ENCODE measurements around the gene PSTK. TPM values are rescaled to one million over a fixed set of nuclear protein-coding genes. Genes with fewer than 3 reads are reported as not detected.

Gene PSTK
- total and polyA plus RNA-seq, 9 of the 15 experiments (the other 6 are each of a cell fraction or from before 2014, with no cell fraction given): 13.2 to 49.7 (median 18.9) TPM

DNA sequence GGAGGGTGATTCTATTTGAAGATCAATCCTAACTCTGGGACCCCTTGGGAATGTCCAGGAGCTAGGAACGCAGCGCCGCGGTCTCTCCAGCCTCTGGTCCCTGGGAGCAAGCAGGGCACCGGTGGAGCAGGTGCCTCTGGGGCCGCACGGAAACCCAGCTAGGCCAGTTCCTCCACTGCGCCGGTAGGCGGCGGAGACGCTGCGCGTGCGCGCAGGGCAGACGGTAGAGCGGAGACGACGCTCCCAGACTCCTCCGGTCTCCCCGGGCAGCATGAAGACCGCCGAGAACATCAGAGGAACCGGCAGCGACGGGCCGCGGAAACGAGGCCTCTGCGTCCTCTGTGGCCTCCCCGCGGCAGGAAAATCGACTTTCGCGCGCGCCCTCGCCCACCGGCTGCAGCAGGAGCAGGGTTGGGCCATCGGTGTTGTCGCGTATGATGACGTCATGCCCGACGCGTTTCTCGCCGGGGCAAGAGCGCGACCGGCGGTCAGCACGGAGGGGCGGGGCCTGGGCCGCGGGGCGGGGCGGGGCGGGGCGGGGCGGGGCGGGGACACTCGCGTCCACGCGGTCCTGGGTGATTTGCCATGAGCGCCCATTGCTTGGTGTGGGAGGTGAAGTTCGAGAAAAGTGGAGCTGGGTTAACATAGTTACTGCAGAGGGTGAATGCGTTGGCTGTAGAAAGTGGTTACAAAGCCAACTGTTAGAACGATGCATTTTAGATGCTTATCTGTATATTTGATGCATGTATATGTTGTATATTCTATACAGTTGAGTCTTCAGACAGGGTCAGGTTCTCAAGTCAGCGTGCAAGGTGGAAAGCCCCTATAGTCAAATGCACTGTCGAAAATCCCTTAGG is at the start of gene PSTK (continued):
- TF ChIP-seq ESRRB (CRISPR knock-in tag; IDR thresholded peaks at IDR 0.05; ENCODE audit: borderline replicate concordance) (no peak), ZNF41 (CRISPR knock-in tag; conservative IDR thresholded peaks at IDR 0.05) (no peak), ZNF431 (CRISPR knock-in tag; IDR thresholded peaks at IDR 0.05) (peak; percentile 76), KHSRP (IDR thresholded peaks at IDR 0.05) (peak; percentile 86), CBX8 (IDR thresholded peaks at IDR 0.05; ENCODE audit: borderline replicate concordance, extremely low read depth, low read depth, low read length, poor library complexity, severe bottlenecking) (no peak), SMAD1 (IDR thresholded peaks at IDR 0.05; ENCODE audit: low read depth, low read length, partially characterized antibody) (no peak), SAFB2 (IDR thresholded peaks at IDR 0.05; ENCODE audit: borderline replicate concordance, low read depth, low read length, severe bottlenecking) (no peak), DNMT1 (IDR thresholded peaks at IDR 0.05) (no peak), KAT2B (IDR thresholded peaks at IDR 0.05; ENCODE audit: low read depth, low read length) (no peak)
- TF ChIP-seq, protein P1, sequence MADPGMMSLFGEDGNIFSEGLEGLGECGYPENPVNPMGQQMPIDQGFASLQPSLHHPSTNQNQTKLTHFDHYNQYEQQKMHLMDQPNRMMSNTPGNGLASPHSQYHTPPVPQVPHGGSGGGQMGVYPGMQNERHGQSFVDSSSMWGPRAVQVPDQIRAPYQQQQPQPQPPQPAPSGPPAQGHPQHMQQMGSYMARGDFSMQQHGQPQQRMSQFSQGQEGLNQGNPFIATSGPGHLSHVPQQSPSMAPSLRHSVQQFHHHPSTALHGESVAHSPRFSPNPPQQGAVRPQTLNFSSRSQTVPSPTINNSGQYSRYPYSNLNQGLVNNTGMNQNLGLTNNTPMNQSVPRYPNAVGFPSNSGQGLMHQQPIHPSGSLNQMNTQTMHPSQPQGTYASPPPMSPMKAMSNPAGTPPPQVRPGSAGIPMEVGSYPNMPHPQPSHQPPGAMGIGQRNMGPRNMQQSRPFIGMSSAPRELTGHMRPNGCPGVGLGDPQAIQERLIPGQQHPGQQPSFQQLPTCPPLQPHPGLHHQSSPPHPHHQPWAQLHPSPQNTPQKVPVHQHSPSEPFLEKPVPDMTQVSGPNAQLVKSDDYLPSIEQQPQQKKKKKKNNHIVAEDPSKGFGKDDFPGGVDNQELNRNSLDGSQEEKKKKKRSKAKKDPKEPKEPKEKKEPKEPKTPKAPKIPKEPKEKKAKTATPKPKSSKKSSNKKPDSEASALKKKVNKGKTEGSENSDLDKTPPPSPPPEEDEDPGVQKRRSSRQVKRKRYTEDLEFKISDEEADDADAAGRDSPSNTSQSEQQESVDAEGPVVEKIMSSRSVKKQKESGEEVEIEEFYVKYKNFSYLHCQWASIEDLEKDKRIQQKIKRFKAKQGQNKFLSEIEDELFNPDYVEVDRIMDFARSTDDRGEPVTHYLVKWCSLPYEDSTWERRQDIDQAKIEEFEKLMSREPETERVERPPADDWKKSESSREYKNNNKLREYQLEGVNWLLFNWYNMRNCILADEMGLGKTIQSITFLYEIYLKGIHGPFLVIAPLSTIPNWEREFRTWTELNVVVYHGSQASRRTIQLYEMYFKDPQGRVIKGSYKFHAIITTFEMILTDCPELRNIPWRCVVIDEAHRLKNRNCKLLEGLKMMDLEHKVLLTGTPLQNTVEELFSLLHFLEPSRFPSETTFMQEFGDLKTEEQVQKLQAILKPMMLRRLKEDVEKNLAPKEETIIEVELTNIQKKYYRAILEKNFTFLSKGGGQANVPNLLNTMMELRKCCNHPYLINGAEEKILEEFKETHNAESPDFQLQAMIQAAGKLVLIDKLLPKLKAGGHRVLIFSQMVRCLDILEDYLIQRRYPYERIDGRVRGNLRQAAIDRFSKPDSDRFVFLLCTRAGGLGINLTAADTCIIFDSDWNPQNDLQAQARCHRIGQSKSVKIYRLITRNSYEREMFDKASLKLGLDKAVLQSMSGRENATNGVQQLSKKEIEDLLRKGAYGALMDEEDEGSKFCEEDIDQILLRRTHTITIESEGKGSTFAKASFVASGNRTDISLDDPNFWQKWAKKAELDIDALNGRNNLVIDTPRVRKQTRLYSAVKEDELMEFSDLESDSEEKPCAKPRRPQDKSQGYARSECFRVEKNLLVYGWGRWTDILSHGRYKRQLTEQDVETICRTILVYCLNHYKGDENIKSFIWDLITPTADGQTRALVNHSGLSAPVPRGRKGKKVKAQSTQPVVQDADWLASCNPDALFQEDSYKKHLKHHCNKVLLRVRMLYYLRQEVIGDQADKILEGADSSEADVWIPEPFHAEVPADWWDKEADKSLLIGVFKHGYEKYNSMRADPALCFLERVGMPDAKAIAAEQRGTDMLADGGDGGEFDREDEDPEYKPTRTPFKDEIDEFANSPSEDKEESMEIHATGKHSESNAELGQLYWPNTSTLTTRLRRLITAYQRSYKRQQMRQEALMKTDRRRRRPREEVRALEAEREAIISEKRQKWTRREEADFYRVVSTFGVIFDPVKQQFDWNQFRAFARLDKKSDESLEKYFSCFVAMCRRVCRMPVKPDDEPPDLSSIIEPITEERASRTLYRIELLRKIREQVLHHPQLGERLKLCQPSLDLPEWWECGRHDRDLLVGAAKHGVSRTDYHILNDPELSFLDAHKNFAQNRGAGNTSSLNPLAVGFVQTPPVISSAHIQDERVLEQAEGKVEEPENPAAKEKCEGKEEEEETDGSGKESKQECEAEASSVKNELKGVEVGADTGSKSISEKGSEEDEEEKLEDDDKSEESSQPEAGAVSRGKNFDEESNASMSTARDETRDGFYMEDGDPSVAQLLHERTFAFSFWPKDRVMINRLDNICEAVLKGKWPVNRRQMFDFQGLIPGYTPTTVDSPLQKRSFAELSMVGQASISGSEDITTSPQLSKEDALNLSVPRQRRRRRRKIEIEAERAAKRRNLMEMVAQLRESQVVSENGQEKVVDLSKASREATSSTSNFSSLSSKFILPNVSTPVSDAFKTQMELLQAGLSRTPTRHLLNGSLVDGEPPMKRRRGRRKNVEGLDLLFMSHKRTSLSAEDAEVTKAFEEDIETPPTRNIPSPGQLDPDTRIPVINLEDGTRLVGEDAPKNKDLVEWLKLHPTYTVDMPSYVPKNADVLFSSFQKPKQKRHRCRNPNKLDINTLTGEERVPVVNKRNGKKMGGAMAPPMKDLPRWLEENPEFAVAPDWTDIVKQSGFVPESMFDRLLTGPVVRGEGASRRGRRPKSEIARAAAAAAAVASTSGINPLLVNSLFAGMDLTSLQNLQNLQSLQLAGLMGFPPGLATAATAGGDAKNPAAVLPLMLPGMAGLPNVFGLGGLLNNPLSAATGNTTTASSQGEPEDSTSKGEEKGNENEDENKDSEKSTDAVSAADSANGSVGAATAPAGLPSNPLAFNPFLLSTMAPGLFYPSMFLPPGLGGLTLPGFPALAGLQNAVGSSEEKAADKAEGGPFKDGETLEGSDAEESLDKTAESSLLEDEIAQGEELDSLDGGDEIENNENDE (IDR thresholded peaks at IDR 0.05; ENCODE audit: low read depth, low read length): no peak
- TF ChIP-seq, protein P2, sequence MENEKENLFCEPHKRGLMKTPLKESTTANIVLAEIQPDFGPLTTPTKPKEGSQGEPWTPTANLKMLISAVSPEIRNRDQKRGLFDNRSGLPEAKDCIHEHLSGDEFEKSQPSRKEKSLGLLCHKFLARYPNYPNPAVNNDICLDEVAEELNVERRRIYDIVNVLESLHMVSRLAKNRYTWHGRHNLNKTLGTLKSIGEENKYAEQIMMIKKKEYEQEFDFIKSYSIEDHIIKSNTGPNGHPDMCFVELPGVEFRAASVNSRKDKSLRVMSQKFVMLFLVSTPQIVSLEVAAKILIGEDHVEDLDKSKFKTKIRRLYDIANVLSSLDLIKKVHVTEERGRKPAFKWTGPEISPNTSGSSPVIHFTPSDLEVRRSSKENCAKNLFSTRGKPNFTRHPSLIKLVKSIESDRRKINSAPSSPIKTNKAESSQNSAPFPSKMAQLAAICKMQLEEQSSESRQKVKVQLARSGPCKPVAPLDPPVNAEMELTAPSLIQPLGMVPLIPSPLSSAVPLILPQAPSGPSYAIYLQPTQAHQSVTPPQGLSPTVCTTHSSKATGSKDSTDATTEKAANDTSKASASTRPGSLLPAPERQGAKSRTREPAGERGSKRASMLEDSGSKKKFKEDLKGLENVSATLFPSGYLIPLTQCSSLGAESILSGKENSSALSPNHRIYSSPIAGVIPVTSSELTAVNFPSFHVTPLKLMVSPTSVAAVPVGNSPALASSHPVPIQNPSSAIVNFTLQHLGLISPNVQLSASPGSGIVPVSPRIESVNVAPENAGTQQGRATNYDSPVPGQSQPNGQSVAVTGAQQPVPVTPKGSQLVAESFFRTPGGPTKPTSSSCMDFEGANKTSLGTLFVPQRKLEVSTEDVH (IDR thresholded peaks at IDR 0.05; ENCODE audit: low read depth, partially characterized antibody): peak; percentile 83

All from K562 (cell line).